Lower leg skin (tissue), 3 donors: Measurements from ENCODE around the gene LEF1.

Experiments used
- POLR2A ChIP-seq, 2 donors: fragments of 450-650 bp; IDR thresholded peaks; one replicate each; pipeline ENCODE4 v1.6.1; 2016 to 2017; ENCODE audit warnings: antibody characterized with exemption in 2 of 2, mild to moderate bottlenecking in 1 of 2, moderate library complexity in 1 of 2
- TF ChIP-seq, protein P1 (sequence below), 3 donors: fragments of 450-650 bp; IDR thresholded peaks; one replicate each; pipeline ENCODE4 v1.5.1; 2016; ENCODE audit warnings: antibody characterized with exemption in 3 of 3, mild to moderate bottlenecking in 3 of 3, moderate library complexity in 2 of 3

GRCh38 chr4:108024878-108025165 lies 143.9 kb downstream of the LEF1 start:
- TF ChIP-seq, protein P1, sequence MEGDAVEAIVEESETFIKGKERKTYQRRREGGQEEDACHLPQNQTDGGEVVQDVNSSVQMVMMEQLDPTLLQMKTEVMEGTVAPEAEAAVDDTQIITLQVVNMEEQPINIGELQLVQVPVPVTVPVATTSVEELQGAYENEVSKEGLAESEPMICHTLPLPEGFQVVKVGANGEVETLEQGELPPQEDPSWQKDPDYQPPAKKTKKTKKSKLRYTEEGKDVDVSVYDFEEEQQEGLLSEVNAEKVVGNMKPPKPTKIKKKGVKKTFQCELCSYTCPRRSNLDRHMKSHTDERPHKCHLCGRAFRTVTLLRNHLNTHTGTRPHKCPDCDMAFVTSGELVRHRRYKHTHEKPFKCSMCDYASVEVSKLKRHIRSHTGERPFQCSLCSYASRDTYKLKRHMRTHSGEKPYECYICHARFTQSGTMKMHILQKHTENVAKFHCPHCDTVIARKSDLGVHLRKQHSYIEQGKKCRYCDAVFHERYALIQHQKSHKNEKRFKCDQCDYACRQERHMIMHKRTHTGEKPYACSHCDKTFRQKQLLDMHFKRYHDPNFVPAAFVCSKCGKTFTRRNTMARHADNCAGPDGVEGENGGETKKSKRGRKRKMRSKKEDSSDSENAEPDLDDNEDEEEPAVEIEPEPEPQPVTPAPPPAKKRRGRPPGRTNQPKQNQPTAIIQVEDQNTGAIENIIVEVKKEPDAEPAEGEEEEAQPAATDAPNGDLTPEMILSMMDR (IDR thresholded peaks at IDR 0.05), result no peak
- TF ChIP-seq POLR2A (IDR thresholded peaks at IDR 0.05), result no peak
